Suprapubic skin (tissue), 3 donors: ENCODE measurements around the gene DPY30.

ENCODE experiments used
- POLR2AphosphoS5 ChIP-seq, 3 donors: sonication (generic); formaldehyde crosslinking; IDR thresholded peaks; one replicate each; pipeline ENCODE4 v1.6.1; 2017; ENCODE audit warnings: antibody characterized with exemption in 3 of 3
- TF ChIP-seq, protein P1 (sequence below), 2 donors: fragments of 200-600 bp in 1 of 2; fragments of 450-650 bp in 1 of 2; sonication (generic) in 1 of 2; IDR thresholded peaks; one replicate each; pipeline ENCODE4 v1.5.1; 2016 to 2019; ENCODE audit warnings: antibody characterized with exemption in 2 of 2, mild to moderate bottlenecking in 1 of 2, moderate library complexity in 1 of 2

DNA sequence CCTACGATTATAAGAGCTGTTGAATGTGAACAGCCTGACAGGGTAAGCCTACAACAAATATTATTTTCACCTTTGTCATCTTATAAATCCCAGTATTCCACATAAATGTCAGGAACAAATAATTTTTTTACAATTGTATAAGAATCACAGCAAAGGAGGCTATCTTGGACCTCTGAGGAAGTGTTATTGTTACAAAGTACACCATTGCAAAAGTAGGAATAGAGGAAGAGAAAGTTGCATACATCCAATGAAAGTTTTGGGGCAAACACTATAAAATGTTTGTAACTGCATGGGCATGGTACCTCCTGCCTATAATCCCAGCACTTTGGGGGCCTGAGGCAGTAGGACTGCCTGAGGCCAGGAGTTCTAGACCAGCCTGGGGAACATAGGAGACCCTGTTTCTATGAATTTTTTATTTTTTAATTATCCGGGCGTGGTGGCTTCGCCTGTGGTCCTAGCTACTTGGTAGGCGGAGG is 28.1 kb downstream of the DPY30 start:
- TF ChIP-seq, protein P1, sequence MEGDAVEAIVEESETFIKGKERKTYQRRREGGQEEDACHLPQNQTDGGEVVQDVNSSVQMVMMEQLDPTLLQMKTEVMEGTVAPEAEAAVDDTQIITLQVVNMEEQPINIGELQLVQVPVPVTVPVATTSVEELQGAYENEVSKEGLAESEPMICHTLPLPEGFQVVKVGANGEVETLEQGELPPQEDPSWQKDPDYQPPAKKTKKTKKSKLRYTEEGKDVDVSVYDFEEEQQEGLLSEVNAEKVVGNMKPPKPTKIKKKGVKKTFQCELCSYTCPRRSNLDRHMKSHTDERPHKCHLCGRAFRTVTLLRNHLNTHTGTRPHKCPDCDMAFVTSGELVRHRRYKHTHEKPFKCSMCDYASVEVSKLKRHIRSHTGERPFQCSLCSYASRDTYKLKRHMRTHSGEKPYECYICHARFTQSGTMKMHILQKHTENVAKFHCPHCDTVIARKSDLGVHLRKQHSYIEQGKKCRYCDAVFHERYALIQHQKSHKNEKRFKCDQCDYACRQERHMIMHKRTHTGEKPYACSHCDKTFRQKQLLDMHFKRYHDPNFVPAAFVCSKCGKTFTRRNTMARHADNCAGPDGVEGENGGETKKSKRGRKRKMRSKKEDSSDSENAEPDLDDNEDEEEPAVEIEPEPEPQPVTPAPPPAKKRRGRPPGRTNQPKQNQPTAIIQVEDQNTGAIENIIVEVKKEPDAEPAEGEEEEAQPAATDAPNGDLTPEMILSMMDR (IDR thresholded peaks at IDR 0.05) = no peak
- TF ChIP-seq POLR2AphosphoS5 (IDR thresholded peaks at IDR 0.05) = no peak
